Measurements from ENCODE around the gene CIDEB. TPM values are rescaled to one million over a fixed set of nuclear protein-coding genes. Genes with fewer than 3 reads are reported as not detected.

Gene CIDEB
- total RNA-seq, 4 donors from 2014 or later = 4.6 to 13.0 (median 9.5) TPM

DNA sequence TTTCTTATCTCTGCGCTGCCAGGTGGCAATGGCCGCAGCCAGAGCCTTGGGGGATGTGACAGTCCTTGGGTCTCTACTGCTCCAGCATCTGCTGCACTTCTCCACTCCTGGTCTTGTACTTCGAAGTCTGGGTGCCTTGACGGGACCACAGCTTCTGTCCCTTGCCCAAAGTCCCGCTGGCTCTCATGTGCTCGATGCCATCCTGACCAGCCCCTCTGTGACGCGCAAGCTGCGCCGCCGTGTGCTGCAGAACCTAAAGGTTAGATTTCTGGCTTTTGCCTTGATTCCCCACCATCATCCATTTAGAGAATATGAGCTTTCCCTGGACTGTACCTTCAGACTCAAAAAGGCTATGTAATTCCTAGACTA lies 3.8 kb downstream of the CIDEB start:
- no peak overlapping the region for H3K27ac ChIP-seq
- peaks cover 11 to 16% of the 10 kb centered on the region in 2 donors for H3K4me1 ChIP-seq
- H3K36me3 ChIP-seq = peaks cover 43 to 49% of the 10 kb centered on the region in 2 donors
- 91 to 100% methylated on average over 11 of the region's 11 CpGs for WGBS, 2 donors
- TF ChIP-seq, protein P1, sequence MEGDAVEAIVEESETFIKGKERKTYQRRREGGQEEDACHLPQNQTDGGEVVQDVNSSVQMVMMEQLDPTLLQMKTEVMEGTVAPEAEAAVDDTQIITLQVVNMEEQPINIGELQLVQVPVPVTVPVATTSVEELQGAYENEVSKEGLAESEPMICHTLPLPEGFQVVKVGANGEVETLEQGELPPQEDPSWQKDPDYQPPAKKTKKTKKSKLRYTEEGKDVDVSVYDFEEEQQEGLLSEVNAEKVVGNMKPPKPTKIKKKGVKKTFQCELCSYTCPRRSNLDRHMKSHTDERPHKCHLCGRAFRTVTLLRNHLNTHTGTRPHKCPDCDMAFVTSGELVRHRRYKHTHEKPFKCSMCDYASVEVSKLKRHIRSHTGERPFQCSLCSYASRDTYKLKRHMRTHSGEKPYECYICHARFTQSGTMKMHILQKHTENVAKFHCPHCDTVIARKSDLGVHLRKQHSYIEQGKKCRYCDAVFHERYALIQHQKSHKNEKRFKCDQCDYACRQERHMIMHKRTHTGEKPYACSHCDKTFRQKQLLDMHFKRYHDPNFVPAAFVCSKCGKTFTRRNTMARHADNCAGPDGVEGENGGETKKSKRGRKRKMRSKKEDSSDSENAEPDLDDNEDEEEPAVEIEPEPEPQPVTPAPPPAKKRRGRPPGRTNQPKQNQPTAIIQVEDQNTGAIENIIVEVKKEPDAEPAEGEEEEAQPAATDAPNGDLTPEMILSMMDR (IDR thresholded peaks at IDR 0.05) = no peak
- TF ChIP-seq POLR2A (IDR thresholded peaks at IDR 0.05) = no peak
- intact Hi-C loops (cut with DNase I) = no loop called here
- no peak for DNase-seq
- H3K4me3 ChIP-seq (replicated peaks in 1 of 3) = no peak overlapping the region
- H3K27me3 ChIP-seq = no peaks in the 10 kb centered on the region
- no peaks in the 10 kb centered on the region for H3K9me3 ChIP-seq

DNA sequence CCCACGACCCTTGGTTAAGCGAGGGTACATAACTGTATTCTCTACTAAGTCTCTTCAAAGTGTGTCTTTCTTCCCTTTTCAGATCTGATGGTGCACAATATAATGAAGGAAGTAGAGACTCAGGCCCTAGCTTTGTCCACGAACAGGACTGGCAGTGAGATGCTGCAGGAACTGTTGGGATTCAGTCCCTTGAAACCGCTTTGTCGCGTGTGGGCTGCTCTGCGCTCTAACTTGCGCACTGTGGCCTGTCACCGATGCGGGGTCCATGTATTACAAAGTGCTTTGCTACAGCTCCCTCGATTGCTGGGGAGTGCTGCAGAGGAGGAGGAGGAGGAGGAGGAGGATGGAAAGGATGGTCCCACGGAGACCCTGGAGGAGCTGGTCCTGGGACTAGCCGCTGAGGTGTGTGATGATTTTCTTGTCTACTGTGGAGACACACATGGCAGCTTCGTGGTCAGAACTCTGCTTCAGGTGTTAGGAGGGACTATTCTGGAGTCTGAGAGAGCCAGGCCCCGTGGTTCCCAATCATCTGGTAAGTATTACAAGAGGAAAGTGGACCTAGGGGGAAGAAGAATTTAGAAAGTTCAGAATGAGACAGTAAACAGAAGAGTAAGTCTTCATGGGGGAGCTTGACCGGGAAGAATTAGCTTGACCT lies 7.3 kb downstream of the CIDEB start:
- Histone ChIP-seq H3K4me3 (replicated peaks in 1 of 3) (peak overlapping the region; percentile 48 to 71 (median 68)), H3K36me3 (peaks cover 33 to 39% of the 10 kb centered on the region in 2 donors), H3K9me3 (no peaks in the 10 kb centered on the region), H3K4me1 (peaks cover 15 to 17% of the 10 kb centered on the region in 2 donors), H3K27ac (peak overlapping the region in 1 of 3 donors; percentile 31), H3K27me3 (no peaks in the 10 kb centered on the region)
- no peak for TF ChIP-seq POLR2A (IDR thresholded peaks at IDR 0.05)
- TF ChIP-seq, protein P1 (IDR thresholded peaks at IDR 0.05) = no peak
- no peak for DNase-seq
- WGBS, 2 donors = 28 to 29% methylated on average over 16 of the region's 16 CpGs
- intact Hi-C loops (cut with DNase I) = loop anchor here (2.0 kb wide), 1 partner anchor 58 kb away; the partner anchor contains the start of gene TINF2

DNA sequence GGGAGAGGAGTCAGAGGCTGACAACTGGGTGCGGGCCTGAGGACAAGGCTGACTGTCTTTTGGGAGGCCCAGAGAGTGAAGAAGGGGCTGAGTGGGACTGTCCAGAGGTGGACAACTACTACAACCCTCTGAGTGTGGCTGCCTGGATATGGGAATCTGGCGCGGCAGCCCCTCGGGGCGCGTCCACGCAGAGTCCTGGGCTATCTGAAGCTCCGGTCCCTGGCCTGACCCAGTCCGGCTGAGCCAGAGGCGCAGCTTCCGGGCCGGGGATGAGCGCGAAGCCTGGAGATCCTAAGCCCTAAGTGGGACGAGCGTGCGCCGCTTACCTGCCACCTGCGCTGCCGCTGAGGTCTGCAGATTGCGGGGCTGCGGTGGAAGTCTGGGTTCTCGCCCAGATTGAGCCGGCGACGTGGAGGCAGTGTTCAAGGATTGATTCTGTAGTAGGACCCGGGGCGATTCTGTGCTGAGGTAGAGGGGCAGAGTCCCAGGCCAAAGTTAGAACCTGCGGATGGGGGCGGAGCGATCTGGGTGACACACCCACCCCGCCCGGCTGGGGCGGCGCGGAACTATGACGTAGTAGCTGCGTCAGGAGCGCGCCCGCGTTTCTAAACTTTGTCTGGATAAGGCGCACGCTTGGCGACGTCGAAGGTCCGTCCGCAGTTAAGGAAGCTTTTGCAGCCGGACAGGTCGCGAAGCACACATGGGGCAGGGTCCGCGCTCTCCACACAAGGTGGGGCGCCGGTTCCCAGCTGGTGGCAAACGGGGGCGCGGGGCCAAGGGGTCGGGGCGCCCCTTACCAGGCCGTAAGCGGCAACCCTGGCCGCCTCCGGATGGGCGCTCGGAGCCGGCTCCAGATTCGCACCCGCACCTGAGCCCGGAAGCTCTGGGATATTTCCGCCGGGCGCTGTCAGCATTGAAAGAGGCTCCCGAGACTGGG lies 8.3 kb downstream of the CIDEB start, which contains the start of the genes DHRS1 and NOP9:
Gene DHRS1 (minus strand): TSS at position 526 of the 937 bp plus-strand sequence. CDS start 674 bp downstream, outside the sequence.
Gene NOP9 (plus strand): TSS at position 596 of the 937 bp plus-strand sequence. CDS start 105 bp downstream, at position 701.
- H3K36me3 ChIP-seq = peaks cover 24 to 30% of the 10 kb centered on the region in 2 donors
- DNase-seq = peak; percentile 89 to 90
- peak within 1 kb of the TSS in 2 of 3 donors; percentile 31 to 54 for H3K27ac ChIP-seq
- no peaks in the 10 kb centered on the region for H3K9me3 ChIP-seq
- no peaks in the 10 kb centered on the region for H3K27me3 ChIP-seq
- H3K4me1 ChIP-seq = peaks cover 15 to 17% of the 10 kb centered on the region in 2 donors
- TF ChIP-seq POLR2A (IDR thresholded peaks at IDR 0.05) = peak in 1 of 2 donors; percentile 71
- TF ChIP-seq, protein P1 (IDR thresholded peaks at IDR 0.05) = no peak
- intact Hi-C loops (cut with DNase I) = loop anchor here (2.0 kb wide), 1 partner anchor 57 kb away; the partner anchor contains the start of gene TINF2
- H3K4me3 ChIP-seq (replicated peaks in 1 of 3) = peak within 1 kb of the TSS; percentile 48 to 71 (median 68)
- 2% methylated on average over 11 to 27 of the region's 75 CpGs for WGBS, 2 donors

DNA sequence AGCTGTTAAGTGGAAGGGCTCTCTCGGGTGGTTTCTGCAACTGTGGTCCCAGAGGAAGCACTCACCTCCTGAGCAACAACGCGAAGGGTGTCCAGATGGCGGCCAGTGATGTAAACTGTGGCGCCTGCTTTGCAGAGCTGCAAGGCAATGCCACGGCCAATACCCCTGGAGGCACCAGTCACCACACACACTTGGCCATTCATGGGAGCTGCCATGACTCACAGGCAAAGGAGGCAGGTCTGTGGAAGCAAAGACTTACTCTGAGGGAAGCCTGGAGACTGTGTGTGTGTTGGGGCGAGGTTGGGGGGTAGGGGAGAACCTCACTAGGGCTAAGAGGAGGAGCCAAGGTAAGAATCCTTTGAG lies 8.9 kb downstream of the CIDEB start:
- Histone ChIP-seq H3K27ac (peak overlapping the region in 1 of 3 donors; percentile 31), H3K27me3 (no peaks in the 10 kb centered on the region), H3K4me3 (replicated peaks in 1 of 3) (peak overlapping the region in 2 of 3 donors; percentile 68 to 71), H3K36me3 (peaks cover 18 to 24% of the 10 kb centered on the region in 2 donors), H3K4me1 (peaks cover 15 to 17% of the 10 kb centered on the region in 2 donors), H3K9me3 (no peaks in the 10 kb centered on the region)
- TF ChIP-seq POLR2A (IDR thresholded peaks at IDR 0.05) = no peak
- TF ChIP-seq, protein P1 (IDR thresholded peaks at IDR 0.05) = no peak
- no peak for DNase-seq
- WGBS, 2 donors = 42 to 53% methylated on average over 7 of the region's 7 CpGs
- intact Hi-C loops (cut with DNase I) = no loop called here

Measured in thyroid gland (tissue), 4 donors.